ENCODE data around the gene TMEM176A. TPM values are rescaled to one million over a fixed set of nuclear protein-coding genes. Genes with fewer than 3 reads are reported as not detected.

Gene TMEM176A
- total RNA-seq (2022; extraction: Qiagen RNA extraction) = 0.09 TPM in 1 of 5 replicates, not detected in the others

GRCh38 chr7:150800581-150801241 is at the start of gene TMEM176A:
TMEM176A (plus strand) TSS chr7:150800769; CDS start chr7:150801551, 782 bp downstream.

GRCh38 chr7:150799741-150800580 is 608 bp upstream of the TMEM176A start, which contains the start of gene TMEM176B:
TMEM176B (minus strand) TSS chr7:150800364; CDS start chr7:150796569, 3,795 bp downstream.

GRCh38 chr7:150852371-150852905 is 51.9 kb downstream of the TMEM176A start, which contains the start of gene AOC1:
AOC1 (plus strand) TSS chr7:150852517; CDS start chr7:150856471, 3,954 bp downstream.

Other genes starting within 250 kb of the TMEM176A start
- gene GIMAP4, start 233.4 kb upstream of the TMEM176A start, total RNA-seq (2022; extraction: Qiagen RNA extraction) = not detected in 5 replicates
- not detected in 5 replicates for gene GIMAP6, start 168.4 kb upstream of the TMEM176A start, total RNA-seq (2022; extraction: Qiagen RNA extraction)
- gene GIMAP2, start 115.1 kb upstream of the TMEM176A start, total RNA-seq (2022; extraction: Qiagen RNA extraction) = not detected in 5 replicates
- not detected in 5 replicates for gene GIMAP1, start 84.2 kb upstream of the TMEM176A start, total RNA-seq (2022; extraction: Qiagen RNA extraction)
- 0.09 TPM in 2 of 5 replicates, not detected in the others for gene GIMAP5, start 63.4 kb upstream of the TMEM176A start, total RNA-seq (2022; extraction: Qiagen RNA extraction)
- 0.12 to 0.22 TPM (median 0.14 TPM) in 3 of 5 replicates, not detected in the others for gene TMEM176B, start 405 bp upstream of the TMEM176A start, total RNA-seq (2022; extraction: Qiagen RNA extraction)
- gene AOC1, start 51.7 kb downstream of the TMEM176A start, total RNA-seq (2022; extraction: Qiagen RNA extraction) = 0.08 TPM in 1 of 5 replicates, not detected in the others
- 3.9 to 6.3 TPM (median 5.7 TPM) in 5 replicates for gene KCNH2, start 177.6 kb downstream of the TMEM176A start, total RNA-seq (2022; extraction: Qiagen RNA extraction)
- gene NOS3, start 190.2 kb downstream of the TMEM176A start, total RNA-seq (2022; extraction: Qiagen RNA extraction) = 0.22 to 0.70 TPM (median 0.42 TPM) in 5 replicates
- gene ATG9B, start 223.7 kb downstream of the TMEM176A start, total RNA-seq (2022; extraction: Qiagen RNA extraction) = 0.39 to 0.69 TPM (median 0.61 TPM) in 5 replicates
- 31.2 to 46.1 TPM (median 43.3 TPM) in 5 replicates for gene ABCB8, start 227.7 kb downstream of the TMEM176A start, total RNA-seq (2022; extraction: Qiagen RNA extraction)
- gene ASIC3, start 247.8 kb downstream of the TMEM176A start, total RNA-seq (2022; extraction: Qiagen RNA extraction) = 3.9 to 11.3 TPM (median 9.0 TPM) in 5 replicates